Keratinocyte (primary cell): Measurements from ENCODE around the gene IER3. TPM values are rescaled to one million over a fixed set of nuclear protein-coding genes. Genes with fewer than 3 reads are reported as not detected.

ENCODE experiments used
- DNase-seq: peaks from one replicate; pipeline ENCODE4 v3.0.0-alpha.2; 2011; ENCODE audit warnings: low read depth, missing footprints, low spot score
- FAIRE-seq: peaks from 2 replicates; lab custom pipeline; 2011; peaks lifted over from hg19 to GRCh38; lab: Jason Lieb, UNC
- H2AFZ ChIP-seq: 2 replicates; pipeline ENCODE4 v1.6.0; 2012; ENCODE audit warnings: low read length, control low read depth, inconsistent platforms; ENCODE audit not compliant: control insufficient read depth
- H3K27ac ChIP-seq: 2 replicates; pipeline ENCODE4 v1.5.1; 2011; ENCODE audit warnings: low read length; ENCODE audit not compliant: control insufficient read depth, insufficient read depth
- H3K27me3 ChIP-seq: 3 replicates; pipeline ENCODE4 v1.6.0; 2011; ENCODE audit warnings: low read length; ENCODE audit not compliant: control insufficient read depth, insufficient read depth; ENCODE audit errors: extremely low read depth
- H3K36me3 ChIP-seq, 2 experiments: 2 replicates in 1 of 2; 3 replicates in 1 of 2; pipeline ENCODE4 v1.5.1; 2011; ENCODE audit warnings: low read length in 2 of 2, mild to moderate bottlenecking in 1 of 2; ENCODE audit not compliant: control insufficient read depth in 2 of 2, insufficient read depth in 2 of 2; ENCODE audit errors: extremely low read depth in 1 of 2
- H3K4me1 ChIP-seq: 3 replicates; pipeline ENCODE4 v1.5.1; 2011; ENCODE audit warnings: low read length; ENCODE audit not compliant: control insufficient read depth, insufficient read depth; ENCODE audit errors: extremely low read depth
- H3K4me2 ChIP-seq: 3 replicates; pipeline ENCODE4 v1.6.0; 2011; ENCODE audit warnings: low read depth, low read length; ENCODE audit not compliant: control insufficient read depth, insufficient read depth; ENCODE audit errors: extremely low read depth
- H3K4me3 ChIP-seq, 3 experiments: fragments of 200-600 bp in 1 of 3; sonication (generic) in 1 of 3; 2 replicates in 2 of 3; 3 replicates in 1 of 3; pipeline ENCODE4 v1.5.1; 2011 to 2016; ENCODE audit warnings: low read length in 3 of 3, mild to moderate bottlenecking in 3 of 3, control low read depth in 2 of 3, inconsistent platforms in 1 of 3, low read depth in 1 of 3, mixed read lengths in 1 of 3, mixed run types in 1 of 3, moderate library complexity in 1 of 3; ENCODE audit not compliant: control insufficient read depth in 2 of 3, insufficient read depth in 2 of 3; ENCODE audit errors: extremely low read depth in 1 of 3
- H3K79me2 ChIP-seq: 2 replicates; pipeline ENCODE4 v1.6.0; 2012; ENCODE audit warnings: low read length; ENCODE audit not compliant: control insufficient read depth, insufficient read depth
- H3K9ac ChIP-seq: 3 replicates; pipeline ENCODE4 v1.6.0; 2011; ENCODE audit warnings: low read length; ENCODE audit not compliant: control insufficient read depth, insufficient read depth; ENCODE audit errors: extremely low read depth
- H3K9me1 ChIP-seq: 3 replicates; pipeline ENCODE4 v1.6.0; 2011; ENCODE audit warnings: low read length; ENCODE audit not compliant: control insufficient read depth, insufficient read depth; ENCODE audit errors: extremely low read depth
- H3K9me3 ChIP-seq: 2 replicates; pipeline ENCODE4 v1.5.1; 2012; ENCODE audit warnings: low read depth, low read length; ENCODE audit not compliant: control insufficient read depth
- H4K20me1 ChIP-seq: 3 replicates; pipeline ENCODE4 v1.6.0; 2011; ENCODE audit warnings: low read length; ENCODE audit not compliant: control insufficient read depth, insufficient read depth; ENCODE audit errors: extremely low read depth
- EZH2 ChIP-seq: IDR thresholded peaks from one replicate; pipeline ENCODE4 v1.6.1; 2012; ENCODE audit warnings: inconsistent platforms, mild to moderate bottlenecking, low read length, moderate library complexity
- dilution Hi-C: fragments of 300-500 bp; cut with MboI; formaldehyde crosslinking; loops from one replicate; pipeline ENCODE4 v1.7.0; 2020; ENCODE audit warnings: low sequenced_read_pairs; ENCODE audit not compliant: extremely low pct_ligation_motif_present
- polyA plus RNA-seq, 5 experiments: library from polyadenylated mRNA; depleted of rRNA in 3 of 5; stranded (reverse) in 3 of 5; stranded (forward) in 1 of 5; unstranded in 1 of 5; fragments of >200 nt; gene quantifications; 1 replicate in 1 of 5; 2 replicates in 3 of 5; 3 replicates in 1 of 5; pipeline versions ENCODE4 v1.2.1 to v1.2.3, GENCODE V29; 2011 to 2012; ENCODE audit warnings: missing spikeins in 2 of 5, low read depth in 1 of 5, low replicate concordance in 1 of 5
- TF ChIP-seq, protein P1 (sequence below), 3 experiments: IDR thresholded peaks in 1 of 3; conservative IDR thresholded peaks in 1 of 3; optimal IDR thresholded peaks in 1 of 3; 2 replicates in 2 of 3; 3 replicates in 1 of 3; pipeline versions ENCODE3 to v1.5.1; 2011; ENCODE audit warnings: low read length in 3 of 3, mild to moderate bottlenecking in 3 of 3, moderate library complexity in 2 of 3, control low read depth in 1 of 3, inconsistent platforms in 1 of 3; ENCODE audit not compliant: insufficient read depth in 2 of 3; ENCODE audit errors: extremely low read depth in 1 of 3

IER3 gene
- polyA plus RNA-seq, 1 donor (not counting 4 experiments of a cell fraction or from before 2014, with no cell fraction given), result 277 TPM

DNA sequence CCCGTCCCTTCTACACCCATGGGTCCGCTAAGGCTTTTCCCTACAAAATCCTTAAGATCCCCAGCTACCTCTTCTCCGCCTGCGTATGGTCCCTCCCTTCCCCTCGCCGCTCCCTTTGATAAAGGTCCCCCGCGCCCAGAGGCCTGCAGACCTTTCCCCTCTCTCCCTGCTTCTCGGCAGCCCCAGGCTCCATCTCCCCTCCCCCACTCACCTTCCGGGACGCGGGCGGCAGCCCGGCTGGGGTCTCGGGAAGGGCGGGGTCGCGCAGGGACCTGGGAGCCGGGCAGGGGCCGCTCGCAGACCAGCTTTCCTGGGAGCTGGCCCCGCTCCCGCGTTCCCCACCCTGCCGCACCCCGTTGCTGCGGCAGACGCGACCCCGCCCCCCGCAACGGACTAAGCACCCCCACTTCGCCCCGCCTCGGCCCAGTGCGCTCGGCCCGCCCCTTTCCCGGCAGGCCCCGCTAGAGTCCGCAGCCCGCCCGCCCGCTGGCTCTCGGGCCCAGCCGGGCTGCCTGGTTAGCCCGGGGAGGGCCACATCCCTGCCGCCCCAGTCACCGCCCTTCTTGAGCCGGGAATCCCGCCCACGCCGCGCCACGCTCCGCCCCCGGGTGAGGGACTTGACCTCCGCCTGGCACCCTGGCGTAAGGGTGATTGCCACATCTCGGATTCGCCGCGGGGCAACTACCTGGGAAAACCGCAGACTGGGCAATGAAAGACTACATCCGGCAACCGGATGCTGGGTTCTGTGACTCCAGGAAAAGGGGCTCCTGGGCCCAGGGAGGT is 1.8 kb downstream of the IER3 start, which contains the start of gene FLOT1:
FLOT1 (minus strand) TSS at position 372 of the 783 bp plus-strand sequence. CDS start 498 bp downstream, outside the sequence.
- H3K27me3 ChIP-seq, result no peaks in the 10 kb centered on the region
- H3K79me2 ChIP-seq, result peaks cover 10% of the 10 kb centered on the region
- H3K4me1 ChIP-seq, result peaks cover 32% of the 10 kb centered on the region
- H3K9me1 ChIP-seq, result no peaks in the 10 kb centered on the region
- H3K9me3 ChIP-seq, result no peaks in the 10 kb centered on the region
- no peak within 1 kb of the TSS for H2AFZ ChIP-seq
- H3K4me3 ChIP-seq, result peak within 1 kb of the TSS; percentile 71 to 98 (median 85)
- H4K20me1 ChIP-seq, result peaks cover 11% of the 10 kb centered on the region
- no peak for FAIRE-seq
- TF ChIP-seq EZH2, result no peak
- dilution Hi-C loops, result no loop called here
- DNase-seq, result peak; percentile 77
- H3K9ac ChIP-seq, result peak within 1 kb of the TSS; percentile 97
- peak within 1 kb of the TSS; percentile 72 for H3K4me2 ChIP-seq
- peak within 1 kb of the TSS; percentile 93 for H3K27ac ChIP-seq
- H3K36me3 ChIP-seq, result peaks cover 7 to 18% of the 10 kb centered on the region in 2 experiments

DNA sequence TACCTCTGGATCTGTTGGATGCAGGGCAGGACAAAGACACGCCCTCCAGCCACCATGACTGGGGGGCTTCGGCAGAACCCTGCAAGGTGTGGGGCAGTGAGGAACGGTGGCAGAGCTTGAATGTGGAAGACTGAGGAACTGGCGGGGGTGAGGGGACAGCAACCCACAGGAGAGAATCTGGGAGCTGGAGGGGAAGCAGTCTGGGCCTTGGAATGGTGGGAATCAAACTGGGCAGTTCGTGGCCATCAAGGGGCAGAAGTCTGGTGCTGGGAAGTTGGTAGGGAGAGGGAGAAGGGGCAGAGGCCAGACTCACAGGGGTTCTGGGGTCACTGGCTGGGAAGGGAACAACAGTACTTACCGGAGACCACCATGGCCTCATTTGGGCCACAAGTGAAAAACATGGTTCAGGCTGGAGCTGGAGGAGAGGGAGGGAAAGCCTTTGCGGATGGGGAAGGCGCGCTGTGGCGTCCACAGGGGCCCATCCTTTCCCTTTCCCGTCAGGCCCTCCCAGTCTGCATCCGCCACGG is 2.5 kb downstream of the IER3 start:
- no peak overlapping the region for H2AFZ ChIP-seq
- H3K4me3 ChIP-seq, result peak overlapping the region in 2 of 3 experiments; percentile 66 to 85
- H4K20me1 ChIP-seq, result peaks cover 11% of the 10 kb centered on the region
- peaks cover 10% of the 10 kb centered on the region for H3K79me2 ChIP-seq
- peak overlapping the region; percentile 53 for H3K4me2 ChIP-seq
- H3K27me3 ChIP-seq, result no peaks in the 10 kb centered on the region
- DNase-seq (no peak), FAIRE-seq (no peak)
- dilution Hi-C loops, result no loop called here
- peak overlapping the region; percentile 58 for H3K9ac ChIP-seq
- no peaks in the 10 kb centered on the region for H3K9me1 ChIP-seq
- TF ChIP-seq EZH2, result no peak
- TF ChIP-seq, protein P1, sequence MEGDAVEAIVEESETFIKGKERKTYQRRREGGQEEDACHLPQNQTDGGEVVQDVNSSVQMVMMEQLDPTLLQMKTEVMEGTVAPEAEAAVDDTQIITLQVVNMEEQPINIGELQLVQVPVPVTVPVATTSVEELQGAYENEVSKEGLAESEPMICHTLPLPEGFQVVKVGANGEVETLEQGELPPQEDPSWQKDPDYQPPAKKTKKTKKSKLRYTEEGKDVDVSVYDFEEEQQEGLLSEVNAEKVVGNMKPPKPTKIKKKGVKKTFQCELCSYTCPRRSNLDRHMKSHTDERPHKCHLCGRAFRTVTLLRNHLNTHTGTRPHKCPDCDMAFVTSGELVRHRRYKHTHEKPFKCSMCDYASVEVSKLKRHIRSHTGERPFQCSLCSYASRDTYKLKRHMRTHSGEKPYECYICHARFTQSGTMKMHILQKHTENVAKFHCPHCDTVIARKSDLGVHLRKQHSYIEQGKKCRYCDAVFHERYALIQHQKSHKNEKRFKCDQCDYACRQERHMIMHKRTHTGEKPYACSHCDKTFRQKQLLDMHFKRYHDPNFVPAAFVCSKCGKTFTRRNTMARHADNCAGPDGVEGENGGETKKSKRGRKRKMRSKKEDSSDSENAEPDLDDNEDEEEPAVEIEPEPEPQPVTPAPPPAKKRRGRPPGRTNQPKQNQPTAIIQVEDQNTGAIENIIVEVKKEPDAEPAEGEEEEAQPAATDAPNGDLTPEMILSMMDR (optimal IDR thresholded peaks at IDR 0.05 in 1 of 3, IDR thresholded peaks at IDR 0.05 in 1 of 3, conservative IDR thresholded peaks at IDR 0.05 in 1 of 3; ENCODE audit: extremely low read depth in 1 of 3, insufficient read depth in 2 of 3, low read length in 3 of 3), result no peak
- peaks cover 7 to 18% of the 10 kb centered on the region in 2 experiments for H3K36me3 ChIP-seq
- peaks cover 33% of the 10 kb centered on the region for H3K4me1 ChIP-seq
- no peaks in the 10 kb centered on the region for H3K9me3 ChIP-seq
- H3K27ac ChIP-seq, result peak overlapping the region; percentile 59
